ENCODE measurements around the gene CNTRL. TPM values are rescaled to one million over a fixed set of nuclear protein-coding genes. Genes with fewer than 3 reads are reported as not detected.

The CNTRL gene
- total RNA-seq, 2 experiments from 2014 or later, result 64.1 to 72.2 TPM

- no peaks in the 10 kb centered on the region for H3K36me3 Mint-ChIP-seq (ENCODE audit: low read depth)
- DNase-seq (no peak), ATAC-seq (peak; percentile 67)
- H3K27ac Mint-ChIP-seq, result no peak overlapping the region
- H3K4me1 Mint-ChIP-seq, result peaks cover 7% of the 10 kb centered on the region
- ChIA-PET POLR2A (no interaction called here), CTCF (interaction anchor here (0.6 to 1.0 kb wide), 4 partner anchors 10 to 183 kb away, joined by 3 to 4 read pairs (median 3); no protein-coding TSS in a partner anchor)
- no peaks in the 10 kb centered on the region for H3K27me3 Mint-ChIP-seq
- intact Hi-C loops (cut with DNase I, micrococcal nuclease), result loop anchor here in 1 of 2 experiments (10.0 kb wide), 1 partner anchor 87 kb away; no protein-coding TSS in a partner anchor
- no peak overlapping the region for H3K4me3 Mint-ChIP-seq
- H3K9me3 Mint-ChIP-seq (ENCODE audit: low read depth), result no peaks in the 10 kb centered on the region
These were observed 143.0 kb downstream of the CNTRL start for GRCh38 chr9:121217609-121218292.

DNA sequence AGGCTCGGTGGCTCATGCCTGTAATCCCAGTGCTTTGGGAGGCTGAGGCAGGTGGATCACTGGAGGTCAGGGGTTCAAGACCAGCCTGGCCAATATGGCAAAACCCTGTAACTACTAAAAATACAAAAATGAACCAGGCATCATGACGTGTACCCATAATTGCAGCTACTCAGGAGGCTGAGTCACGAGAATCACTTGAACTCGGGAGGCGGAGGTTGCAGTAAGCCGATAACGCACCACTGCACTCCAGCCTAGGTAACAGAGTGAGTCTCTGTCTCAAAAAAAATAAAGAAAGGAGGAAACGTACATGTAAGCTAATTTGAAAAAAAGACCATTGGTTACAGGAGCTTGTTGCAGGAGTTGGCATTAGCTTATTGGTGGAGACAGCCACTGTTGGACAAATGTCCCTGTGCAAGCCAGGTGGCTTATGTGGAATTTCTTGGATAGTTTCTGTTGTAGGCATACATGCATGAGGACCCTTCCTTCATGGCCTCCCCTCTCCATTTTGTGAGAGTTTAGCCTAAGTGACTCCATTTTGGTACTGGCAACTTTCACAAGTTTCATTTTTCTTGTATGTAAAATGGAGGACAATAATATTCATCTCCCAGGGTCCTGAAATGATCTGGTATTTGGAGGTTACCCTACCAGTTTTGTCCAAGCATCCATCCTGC lies 143.7 kb downstream of the CNTRL start:
- H3K27me3 Mint-ChIP-seq, result no peaks in the 10 kb centered on the region
- intact Hi-C loops (cut with DNase I, micrococcal nuclease), result loop anchor here in 1 of 2 experiments (10.0 kb wide), 1 partner anchor 86 kb away; no protein-coding TSS in a partner anchor
- H3K27ac Mint-ChIP-seq, result no peak overlapping the region
- POLR2A ChIA-PET, result interaction anchor here (0.6 kb wide), 1 partner anchor 263 kb away, joined by 3 read pairs; no protein-coding TSS in a partner anchor
- no peak overlapping the region for H3K4me3 Mint-ChIP-seq
- peaks cover 3% of the 10 kb centered on the region for H3K4me1 Mint-ChIP-seq
- CTCF ChIA-PET, result interaction anchor here (0.6 to 1.0 kb wide), 4 partner anchors 9 to 182 kb away, joined by 3 to 4 read pairs (median 3); no protein-coding TSS in a partner anchor
- DNase-seq (no peak), ATAC-seq (no peak)
- H3K9me3 Mint-ChIP-seq (ENCODE audit: low read depth), result no peaks in the 10 kb centered on the region
- no peaks in the 10 kb centered on the region for H3K36me3 Mint-ChIP-seq (ENCODE audit: low read depth)

DNA sequence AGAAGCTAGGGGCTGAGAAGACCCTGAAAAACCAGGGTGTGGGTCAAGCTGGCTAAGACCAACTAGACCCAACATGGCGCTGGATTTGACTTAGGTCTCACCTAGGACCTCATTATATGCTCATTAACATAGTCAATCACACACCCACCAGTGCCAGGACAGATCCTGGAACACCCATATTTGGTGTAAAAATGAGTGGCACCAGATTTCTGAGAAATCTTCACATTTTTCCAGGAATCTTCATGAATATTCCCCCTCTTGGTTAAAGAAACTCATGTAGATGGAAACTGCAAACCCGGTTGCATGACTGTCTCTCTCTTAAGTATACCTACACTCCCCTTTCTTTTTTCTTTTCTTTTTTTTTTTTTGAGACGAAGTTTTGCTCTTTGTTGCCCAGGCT lies 144.8 kb downstream of the CNTRL start:
- ChIA-PET POLR2A (no interaction called here), CTCF (interaction anchor here (0.6 kb wide), 2 partner anchors 15 to 1622 kb away, joined by 3 to 4 read pairs; no protein-coding TSS in a partner anchor)
- ATAC-seq, result no peak
- no peaks in the 10 kb centered on the region for H3K9me3 Mint-ChIP-seq (ENCODE audit: low read depth)
- no peaks in the 10 kb centered on the region for H3K27me3 Mint-ChIP-seq
- H3K4me1 Mint-ChIP-seq, result peaks cover 3% of the 10 kb centered on the region
- intact Hi-C loops (cut with DNase I, micrococcal nuclease), result loop anchor here in 1 of 2 experiments (10.0 kb wide), 1 partner anchor 85 kb away; no protein-coding TSS in a partner anchor
- no peak for DNase-seq
- H3K27ac Mint-ChIP-seq, result no peak overlapping the region
- H3K36me3 Mint-ChIP-seq (ENCODE audit: low read depth), result no peaks in the 10 kb centered on the region
- no peak overlapping the region for H3K4me3 Mint-ChIP-seq

GRCh38 chr9:121220996-121221663 lies 146.4 kb downstream of the CNTRL start:
- no peaks in the 10 kb centered on the region for H3K36me3 Mint-ChIP-seq (ENCODE audit: low read depth)
- CTCF ChIA-PET, result interaction anchor here (0.6 to 5.1 kb wide), 3 partner anchors 8 to 99 kb away, joined by 3 to 39 read pairs (median 3); no protein-coding TSS in a partner anchor
- intact Hi-C loops (cut with DNase I, micrococcal nuclease), result no loop called here
- ATAC-seq (no peak), DNase-seq (no peak)
- POLR2A ChIA-PET, result no interaction called here
- no peak overlapping the region for H3K27ac Mint-ChIP-seq
- H3K27me3 Mint-ChIP-seq, result no peaks in the 10 kb centered on the region
- no peaks in the 10 kb centered on the region for H3K9me3 Mint-ChIP-seq (ENCODE audit: low read depth)
- peaks cover 3% of the 10 kb centered on the region for H3K4me1 Mint-ChIP-seq
- no peak overlapping the region for H3K4me3 Mint-ChIP-seq

GRCh38 chr9:121221664-121222055 lies 146.9 kb downstream of the CNTRL start:
- DNase-seq (no peak), ATAC-seq (no peak)
- Mint-ChIP-seq H3K27ac (no peak overlapping the region), H3K36me3 (ENCODE audit: low read depth) (no peaks in the 10 kb centered on the region), H3K4me1 (peaks cover 3% of the 10 kb centered on the region), H3K4me3 (no peak overlapping the region), H3K27me3 (no peaks in the 10 kb centered on the region), H3K9me3 (ENCODE audit: low read depth) (no peaks in the 10 kb centered on the region)
- ChIA-PET POLR2A (no interaction called here), CTCF (interaction anchor here (0.6 to 5.1 kb wide), 3 partner anchors 9 to 100 kb away, joined by 3 to 39 read pairs (median 3); no protein-coding TSS in a partner anchor)
- intact Hi-C loops (cut with DNase I, micrococcal nuclease), result no loop called here

GRCh38 chr9:121222524-121223171 lies 147.9 kb downstream of the CNTRL start:
- Mint-ChIP-seq H3K4me3 (no peak overlapping the region), H3K36me3 (ENCODE audit: low read depth) (no peaks in the 10 kb centered on the region), H3K27ac (no peak overlapping the region), H3K9me3 (ENCODE audit: low read depth) (no peaks in the 10 kb centered on the region), H3K4me1 (peaks cover 3% of the 10 kb centered on the region), H3K27me3 (no peaks in the 10 kb centered on the region)
- ATAC-seq (no peak), DNase-seq (no peak)
- ChIA-PET POLR2A (no interaction called here), CTCF (interaction anchor here (0.6 to 5.1 kb wide), 6 partner anchors 10 to 97 kb away, joined by 3 to 39 read pairs (median 4); no protein-coding TSS in a partner anchor)
- intact Hi-C loops (cut with DNase I, micrococcal nuclease), result no loop called here

DNA sequence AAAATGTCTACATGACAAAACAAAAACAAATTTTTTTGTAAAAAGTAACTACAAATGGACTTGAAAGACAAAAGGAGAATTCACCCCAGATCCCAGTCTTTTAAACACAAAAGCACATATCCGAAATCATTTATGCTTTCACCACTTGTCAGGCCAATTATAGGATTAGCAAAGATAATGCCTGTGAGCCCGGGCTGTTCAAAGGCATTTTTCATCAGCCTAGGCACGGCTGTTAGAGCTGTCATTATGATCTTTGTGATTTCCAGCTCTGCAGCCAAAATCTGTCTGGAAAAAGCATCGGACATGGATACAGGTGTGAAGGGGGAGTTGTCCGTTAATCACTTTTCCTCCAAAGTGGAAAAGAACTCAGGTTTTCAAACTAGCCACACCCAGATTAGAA lies 150.5 kb downstream of the CNTRL start:
- DNase-seq (no peak), ATAC-seq (no peak)
- no peaks in the 10 kb centered on the region for H3K4me1 Mint-ChIP-seq
- H3K36me3 Mint-ChIP-seq (ENCODE audit: low read depth), result no peaks in the 10 kb centered on the region
- ChIA-PET POLR2A (no interaction called here), CTCF (interaction anchor here (0.5 to 5.1 kb wide), 2 partner anchors 10 to 12 kb away, joined by 3 to 39 read pairs; no protein-coding TSS in a partner anchor)
- H3K4me3 Mint-ChIP-seq, result no peak overlapping the region
- H3K27me3 Mint-ChIP-seq, result no peaks in the 10 kb centered on the region
- no peak overlapping the region for H3K27ac Mint-ChIP-seq
- H3K9me3 Mint-ChIP-seq (ENCODE audit: low read depth), result no peaks in the 10 kb centered on the region
- intact Hi-C loops (cut with DNase I, micrococcal nuclease), result no loop called here

- Mint-ChIP-seq H3K27ac (no peak overlapping the region), H3K9me3 (ENCODE audit: low read depth) (no peaks in the 10 kb centered on the region), H3K27me3 (no peaks in the 10 kb centered on the region), H3K4me3 (no peak overlapping the region), H3K36me3 (ENCODE audit: low read depth) (no peaks in the 10 kb centered on the region), H3K4me1 (no peaks in the 10 kb centered on the region)
- CTCF ChIA-PET, result interaction anchor here (0.6 to 1.8 kb wide), 3 partner anchors 12 to 173 kb away, joined by 3 to 11 read pairs (median 3); no protein-coding TSS in a partner anchor
- DNase-seq (no peak), ATAC-seq (no peak)
- POLR2A ChIA-PET, result interaction anchor here (0.6 kb wide), 1 partner anchor 90 kb away, joined by 3 read pairs; no protein-coding TSS in a partner anchor
- intact Hi-C loops (cut with DNase I, micrococcal nuclease), result no loop called here
These were observed 151.4 kb downstream of the CNTRL start for GRCh38 chr9:121226175-121226574.

Other genes starting within 250 kb of the CNTRL start
- gene PSMD5, start 232.0 kb upstream of the CNTRL start, total RNA-seq, result 10 to 100 TPM; 53.5 to 58.3 TPM
- gene PHF19, start 197.8 kb upstream of the CNTRL start, total RNA-seq, result 100 to 1,000 TPM; 168 to 169 TPM
- 100 to 1,000 TPM; 103 to 113 TPM for gene TRAF1, start 148.2 kb upstream of the CNTRL start, total RNA-seq
- gene C5, start 24.7 kb upstream of the CNTRL start, total RNA-seq, result 1 to 10 TPM; 2.3 to 2.4 TPM
- 10 to 100 TPM; 52.3 to 54.7 TPM for gene RAB14, start 126.9 kb downstream of the CNTRL start, total RNA-seq
- gene GSN, start 193.2 kb downstream of the CNTRL start, total RNA-seq, result 1 to 10 TPM; 1.7 to 1.9 TPM

Measured in activated CD4-positive, alpha-beta T cell treated with anti-CD3 and anti-CD28 coated beads for 36 hours (primary cell).